Measurements from ENCODE around the gene HMCN1.
"Not testable (repeated sequence)": the region's sequence is repeated elsewhere in the genome, so short reads cannot be mapped to it uniquely, and the experiment has no call there.

Gene HMCN1

GRCh38 chr1:186142159-186142558 lies 408.0 kb downstream of the HMCN1 start:
- no peak for DNase-seq (ENCODE audit: low read depth in 2 of 3, low spot score in 2 of 3)

- DNase-seq (ENCODE audit: low read depth in 2 of 3, low spot score in 2 of 3), result no peak
Measured at GRCh38 chr1:186142916-186143315, 408.7 kb downstream of the HMCN1 start.

DNA sequence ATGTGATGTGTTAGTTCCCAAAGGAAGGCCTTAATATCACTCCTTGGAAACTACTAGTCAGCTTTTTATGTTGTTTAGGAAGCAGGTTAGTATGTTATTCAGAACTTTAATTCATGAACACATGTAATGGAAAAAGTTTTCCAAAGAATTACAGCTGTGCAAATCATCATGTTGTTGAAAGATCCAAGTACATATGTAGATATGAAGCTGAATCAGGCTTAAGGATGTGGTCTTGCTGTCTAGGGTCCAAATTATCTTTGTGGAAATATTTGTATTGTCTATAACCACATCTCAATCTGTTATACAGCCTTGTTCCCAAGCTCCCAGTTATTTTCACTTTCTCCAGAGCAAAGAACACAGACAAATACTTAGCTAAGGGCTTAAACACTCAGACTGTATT lies 409.3 kb downstream of the HMCN1 start:
- DNase-seq (ENCODE audit: low read depth in 2 of 3, low spot score in 2 of 3), result no peak

DNA sequence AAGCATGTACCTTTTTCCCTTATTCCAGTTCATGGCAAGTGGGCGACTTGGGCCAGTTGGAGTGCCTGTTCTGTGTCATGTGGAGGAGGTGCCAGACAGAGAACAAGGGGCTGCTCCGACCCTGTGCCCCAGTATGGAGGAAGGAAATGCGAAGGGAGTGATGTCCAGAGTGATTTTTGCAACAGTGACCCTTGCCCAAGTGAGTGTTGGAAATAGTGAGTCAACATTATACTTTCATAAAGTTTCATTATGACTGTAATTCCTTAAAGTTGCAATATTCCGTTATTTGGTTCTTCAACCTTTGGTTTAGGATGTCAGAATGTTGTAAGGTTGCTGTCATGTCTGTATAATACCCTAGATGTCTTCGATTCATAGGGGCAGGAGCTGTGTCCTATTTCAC lies 410.3 kb downstream of the HMCN1 start:
- DNase-seq (ENCODE audit: low read depth in 2 of 3, low spot score in 2 of 3), result no peak

GRCh38 chr1:186146974-186147373 lies 412.8 kb downstream of the HMCN1 start:
- no peak for DNase-seq (ENCODE audit: low read depth in 2 of 3, low spot score in 2 of 3)

DNA sequence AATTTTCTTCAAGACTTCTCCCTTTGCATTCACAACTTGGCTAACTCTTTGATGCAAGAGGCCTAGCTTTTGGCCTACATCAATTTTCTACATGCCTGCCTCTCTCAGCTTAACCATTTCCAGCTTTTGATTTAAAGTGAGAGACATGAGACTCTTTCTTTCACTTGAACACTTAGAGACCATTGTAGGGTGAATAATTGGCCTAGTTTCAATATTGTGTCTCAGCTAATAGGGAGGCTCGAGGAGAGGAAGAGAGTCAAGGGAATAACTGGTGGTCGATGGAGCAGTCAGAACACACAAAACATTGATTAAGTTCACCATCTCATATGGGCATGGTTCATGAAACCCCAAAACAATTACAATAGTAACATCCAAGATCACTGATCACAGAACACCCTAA lies 415.4 kb downstream of the HMCN1 start:
- DNase-seq (ENCODE audit: low read depth in 2 of 3, low spot score in 2 of 3), result no peak

- no peak for DNase-seq (ENCODE audit: low read depth in 2 of 3, low spot score in 2 of 3)
Measured at GRCh38 chr1:186152227-186152619, 418.0 kb downstream of the HMCN1 start.

DNA sequence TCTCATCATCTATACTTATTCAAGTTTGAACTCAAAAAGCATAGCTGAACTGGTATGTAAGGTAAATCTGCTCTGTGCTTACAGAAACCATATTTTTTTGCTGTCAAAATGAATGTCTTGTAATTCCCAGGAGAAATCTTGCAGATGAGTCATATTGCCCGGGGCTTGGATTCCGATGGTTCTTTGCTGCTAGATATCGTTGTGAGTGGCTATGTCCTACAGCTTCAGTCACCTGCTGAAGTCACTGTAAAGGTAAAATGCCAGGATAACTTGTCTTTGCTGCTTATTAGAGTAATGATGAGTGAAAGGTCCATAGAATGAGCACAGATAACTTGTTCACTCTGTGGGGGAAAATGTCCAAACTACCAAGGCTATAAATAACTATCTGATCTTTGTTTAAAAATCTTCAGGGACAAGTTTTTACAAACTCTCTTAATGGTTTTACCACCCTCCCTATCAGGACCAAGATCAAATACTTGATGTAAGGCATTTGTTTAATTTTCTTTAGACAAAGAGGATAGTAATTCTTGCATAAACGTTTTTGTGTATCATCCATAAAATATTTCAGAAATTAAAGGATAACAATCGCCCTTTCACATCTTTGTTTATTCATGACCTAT lies 418.5 kb downstream of the HMCN1 start:
- no peak for DNase-seq (ENCODE audit: low read depth in 2 of 3, low spot score in 2 of 3)

GRCh38 chr1:186154651-186155050 lies 420.5 kb downstream of the HMCN1 start:
- no peak for DNase-seq (ENCODE audit: low read depth in 2 of 3, low spot score in 2 of 3)

- DNase-seq (ENCODE audit: low read depth in 2 of 3, low spot score in 2 of 3), result no peak
Measured at GRCh38 chr1:186155594-186155993, 421.4 kb downstream of the HMCN1 start.

DNA sequence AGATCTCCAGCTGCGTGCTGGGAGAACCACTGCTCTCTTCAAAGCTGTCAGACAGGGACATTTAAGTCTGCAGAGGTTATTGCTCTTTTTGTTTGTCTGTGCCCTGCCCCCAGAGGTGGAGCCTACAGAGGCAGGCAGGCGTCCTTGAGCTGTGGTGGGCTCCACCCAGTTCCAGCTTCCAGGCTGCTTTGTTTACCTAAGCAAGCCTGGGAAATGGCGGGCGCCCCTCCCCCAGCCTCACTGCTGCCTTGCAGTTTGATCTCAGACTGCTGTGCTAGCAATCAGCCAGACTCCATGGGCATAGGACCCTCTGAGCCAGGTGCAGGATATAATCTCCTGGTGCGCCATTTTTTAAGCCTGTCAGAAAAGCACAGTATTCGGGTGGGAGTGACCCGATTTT lies 428.7 kb downstream of the HMCN1 start:
- not testable (repeated sequence) for DNase-seq (ENCODE audit: low read depth in 2 of 3, low spot score in 2 of 3)

- DNase-seq (ENCODE audit: low read depth in 2 of 3, low spot score in 2 of 3), result no peak
Measured at GRCh38 chr1:186164773-186165172, 430.6 kb downstream of the HMCN1 start.

GRCh38 chr1:186165303-186165702 lies 431.1 kb downstream of the HMCN1 start:
- no peak for DNase-seq (ENCODE audit: low read depth in 2 of 3, low spot score in 2 of 3)

GRCh38 chr1:186167096-186167668 lies 433.0 kb downstream of the HMCN1 start:
- no peak for DNase-seq (ENCODE audit: low read depth in 2 of 3, low spot score in 2 of 3)

- DNase-seq (ENCODE audit: low read depth in 2 of 3, low spot score in 2 of 3), result no peak
Measured at GRCh38 chr1:186175588-186175987, 441.4 kb downstream of the HMCN1 start.

- DNase-seq (ENCODE audit: low read depth in 2 of 3, low spot score in 2 of 3), result no peak
Measured at GRCh38 chr1:186178426-186179043, 444.3 kb downstream of the HMCN1 start.

GRCh38 chr1:186179231-186179630 lies 445.0 kb downstream of the HMCN1 start:
- no peak for DNase-seq (ENCODE audit: low read depth in 2 of 3, low spot score in 2 of 3)

- DNase-seq (ENCODE audit: low read depth in 2 of 3, low spot score in 2 of 3), result no peak
Measured at GRCh38 chr1:186183219-186183618, 449.0 kb downstream of the HMCN1 start.

DNA sequence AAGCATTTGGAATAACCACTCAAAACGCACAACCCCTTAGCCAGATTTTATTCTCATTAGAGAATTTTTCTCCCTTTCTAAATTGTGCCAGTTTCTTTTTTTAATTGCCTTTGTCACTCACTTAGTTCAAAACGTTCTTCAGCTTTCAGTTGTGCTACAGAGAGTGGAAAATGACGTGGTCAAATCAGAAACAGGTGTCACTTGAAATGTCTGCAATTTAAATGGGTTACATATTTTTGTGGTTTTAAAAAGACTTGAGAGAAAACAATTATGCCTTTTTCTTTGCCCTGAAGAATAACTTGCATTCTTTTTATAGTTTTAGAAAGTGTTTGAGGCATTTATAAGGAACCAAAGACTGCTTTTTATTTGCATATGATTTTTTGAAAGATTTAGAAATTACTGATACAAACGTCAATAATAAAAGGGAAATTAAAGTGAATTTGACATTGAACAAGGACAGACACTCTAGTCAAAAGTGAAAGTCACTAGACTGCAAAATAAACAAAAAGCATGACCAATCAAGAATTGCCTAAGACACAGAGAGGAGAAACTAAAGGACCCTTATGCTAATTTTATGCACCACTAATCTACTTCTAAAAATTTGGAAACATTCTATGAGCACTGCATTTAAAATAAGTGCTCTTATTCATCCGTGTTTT lies 449.9 kb downstream of the HMCN1 start:
- DNase-seq (ENCODE audit: low read depth in 2 of 3, low spot score in 2 of 3), result no peak

- not testable (repeated sequence) for DNase-seq (ENCODE audit: low read depth in 2 of 3, low spot score in 2 of 3)
Measured at GRCh38 chr1:186186251-186186650, 452.1 kb downstream of the HMCN1 start.

- no peak for DNase-seq (ENCODE audit: low read depth in 2 of 3, low spot score in 2 of 3)
Measured at GRCh38 chr1:186187601-186188000, 453.4 kb downstream of the HMCN1 start.

DNA sequence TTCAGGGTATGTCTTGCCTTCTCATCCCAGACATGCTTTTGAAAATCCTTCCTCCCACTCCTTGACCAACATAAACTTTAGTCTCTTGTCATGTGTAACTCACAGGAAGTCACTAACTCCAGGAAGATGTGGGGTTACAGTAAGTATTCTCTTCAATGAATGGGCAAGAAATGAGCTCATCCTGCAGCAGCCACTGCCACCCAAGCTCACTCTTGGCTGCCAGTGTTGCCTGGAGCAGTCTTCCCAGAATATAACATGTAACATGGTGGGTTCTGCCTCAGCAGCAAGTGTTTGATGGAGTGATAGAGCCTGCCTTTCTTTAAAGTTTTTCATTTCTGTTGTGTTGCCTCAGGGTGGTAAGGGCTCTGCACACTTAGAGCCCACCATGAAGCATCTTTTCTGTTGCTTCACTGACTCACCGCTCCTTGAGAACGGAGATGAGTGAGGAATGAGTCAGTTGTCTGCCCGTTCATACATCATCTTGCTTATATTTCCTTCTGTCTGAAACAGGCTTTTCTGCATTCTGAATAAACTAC lies 453.9 kb downstream of the HMCN1 start:
- DNase-seq (ENCODE audit: low read depth in 2 of 3, low spot score in 2 of 3), result no peak
